Fibroblast of pulmonary artery (primary cell): ENCODE measurements around the gene ACTL8.

Source experiments
- DNase-seq: peaks from one replicate; pipeline ENCODE4 v3.0.0-alpha.2; 2010; ENCODE audit warnings: low read depth
- H3K4me3 ChIP-seq: replicated peaks from 2 replicates; pipeline ENCODE4 v1.5.1; 2011; ENCODE audit warnings: low read depth, mild to moderate bottlenecking, control low read depth, low read length, moderate library complexity
- TF ChIP-seq, protein P1 (sequence below): IDR thresholded peaks from 2 replicates; pipeline ENCODE4 v1.5.1; 2011; ENCODE audit warnings: mild to moderate bottlenecking, control low read depth, low read length, inconsistent platforms; ENCODE audit errors: missing control alignments

Gene ACTL8

DNA sequence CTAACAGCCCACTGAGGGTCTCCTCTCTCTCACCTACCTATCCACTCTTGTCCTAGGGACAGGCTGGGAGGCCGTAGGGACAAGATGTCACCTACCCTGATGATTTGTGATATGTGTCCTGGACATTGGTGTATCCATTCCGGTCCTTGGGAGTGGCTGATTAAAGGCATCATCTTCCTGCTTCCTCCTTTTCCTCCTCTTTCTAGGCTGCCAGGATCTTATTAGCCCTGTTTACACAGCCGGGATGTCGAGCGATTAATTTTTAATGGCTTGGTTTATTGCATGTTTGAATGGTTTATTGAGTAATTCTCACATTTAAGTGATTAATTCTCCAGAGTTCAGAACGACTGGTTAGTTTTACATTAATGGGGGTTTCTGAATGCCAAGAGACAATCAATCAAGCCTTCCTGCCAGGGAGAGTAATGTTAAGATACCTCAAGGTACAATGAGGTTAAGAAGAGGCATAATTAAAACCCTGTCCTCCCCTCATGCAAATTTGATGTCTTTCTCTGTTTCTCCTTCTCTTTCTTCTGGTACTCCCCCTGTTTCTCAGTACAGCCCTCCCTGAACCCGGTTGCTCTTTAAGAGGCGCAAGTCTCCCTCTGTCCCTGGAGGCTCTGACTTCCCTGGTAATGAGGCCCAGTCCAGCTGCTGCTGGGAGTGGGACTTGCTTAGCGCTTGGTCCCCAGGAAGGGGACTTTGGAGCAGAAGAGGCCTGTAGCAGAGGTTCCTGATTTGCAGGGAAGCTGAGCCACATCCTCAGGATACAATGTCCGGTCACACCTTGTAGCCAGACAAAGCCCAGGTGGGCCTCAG, 50.9 kb downstream of the ACTL8 start:
- DNase-seq: no peak
- TF ChIP-seq, protein P1, sequence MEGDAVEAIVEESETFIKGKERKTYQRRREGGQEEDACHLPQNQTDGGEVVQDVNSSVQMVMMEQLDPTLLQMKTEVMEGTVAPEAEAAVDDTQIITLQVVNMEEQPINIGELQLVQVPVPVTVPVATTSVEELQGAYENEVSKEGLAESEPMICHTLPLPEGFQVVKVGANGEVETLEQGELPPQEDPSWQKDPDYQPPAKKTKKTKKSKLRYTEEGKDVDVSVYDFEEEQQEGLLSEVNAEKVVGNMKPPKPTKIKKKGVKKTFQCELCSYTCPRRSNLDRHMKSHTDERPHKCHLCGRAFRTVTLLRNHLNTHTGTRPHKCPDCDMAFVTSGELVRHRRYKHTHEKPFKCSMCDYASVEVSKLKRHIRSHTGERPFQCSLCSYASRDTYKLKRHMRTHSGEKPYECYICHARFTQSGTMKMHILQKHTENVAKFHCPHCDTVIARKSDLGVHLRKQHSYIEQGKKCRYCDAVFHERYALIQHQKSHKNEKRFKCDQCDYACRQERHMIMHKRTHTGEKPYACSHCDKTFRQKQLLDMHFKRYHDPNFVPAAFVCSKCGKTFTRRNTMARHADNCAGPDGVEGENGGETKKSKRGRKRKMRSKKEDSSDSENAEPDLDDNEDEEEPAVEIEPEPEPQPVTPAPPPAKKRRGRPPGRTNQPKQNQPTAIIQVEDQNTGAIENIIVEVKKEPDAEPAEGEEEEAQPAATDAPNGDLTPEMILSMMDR: no peak
- H3K4me3 ChIP-seq: no peak overlapping the region

DNA sequence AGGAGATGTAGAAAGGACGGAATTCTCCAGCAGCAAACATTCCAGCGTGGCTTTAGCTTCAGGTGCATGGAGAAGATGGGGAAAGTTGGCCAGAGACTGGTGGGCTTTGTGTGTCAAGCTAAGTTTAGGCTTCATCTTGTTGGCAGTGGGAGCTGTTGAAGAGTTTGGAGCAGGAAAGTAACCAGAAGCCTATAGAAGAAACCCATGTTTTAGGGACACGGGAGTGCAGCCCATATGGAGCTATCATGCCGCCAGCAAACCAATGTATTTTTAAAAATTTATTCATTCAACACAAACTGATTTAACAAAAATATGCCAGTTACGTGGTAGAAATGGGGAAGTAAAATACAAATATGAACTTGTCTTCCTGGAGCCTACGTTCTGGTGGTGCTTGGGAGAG, 53.7 kb downstream of the ACTL8 start:
- DNase-seq: no peak
- TF ChIP-seq, protein P1: no peak
- no peak overlapping the region for H3K4me3 ChIP-seq

DNA sequence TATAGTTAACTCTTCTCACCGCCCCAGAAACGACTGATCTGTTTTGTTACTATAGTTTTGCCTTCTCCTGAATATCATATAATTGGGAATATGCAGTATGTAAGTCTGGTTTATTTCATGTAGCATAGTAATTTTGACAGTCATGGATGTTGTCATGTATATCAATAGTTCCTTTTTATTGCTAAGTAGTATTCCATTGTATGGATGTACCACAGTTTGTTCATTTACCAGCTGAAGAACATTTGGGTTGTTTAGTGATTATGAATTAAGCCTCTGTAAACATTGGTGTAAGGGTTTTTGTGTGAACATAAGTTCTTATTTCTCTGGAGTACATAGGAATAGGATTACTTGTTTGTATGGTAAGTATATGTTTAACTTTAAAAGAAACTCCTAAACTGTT, 55.5 kb downstream of the ACTL8 start:
- no peak overlapping the region for H3K4me3 ChIP-seq
- TF ChIP-seq, protein P1: no peak
- DNase-seq: no peak

DNA sequence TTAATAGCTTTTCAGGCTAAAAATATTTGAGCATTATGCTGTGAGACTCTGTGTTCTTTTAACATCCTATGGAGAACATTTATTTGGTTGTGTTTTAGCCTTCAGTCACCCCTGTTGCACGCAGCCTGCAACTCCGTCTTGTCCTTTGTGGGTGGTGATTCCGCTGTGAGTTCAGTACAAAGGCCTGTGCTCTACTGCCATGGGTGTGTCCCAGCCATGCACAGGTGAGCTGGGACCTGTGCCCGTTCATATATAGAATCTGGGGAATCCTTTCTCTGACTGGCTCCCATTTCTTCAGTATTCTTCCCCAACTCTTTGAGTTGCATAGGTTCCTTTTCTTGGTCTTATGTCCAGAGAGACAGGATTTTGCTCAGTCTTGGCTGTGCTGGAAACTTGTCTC, 61.4 kb downstream of the ACTL8 start:
- no peak overlapping the region for H3K4me3 ChIP-seq
- TF ChIP-seq, protein P1: no peak
- DNase-seq: no peak

DNA sequence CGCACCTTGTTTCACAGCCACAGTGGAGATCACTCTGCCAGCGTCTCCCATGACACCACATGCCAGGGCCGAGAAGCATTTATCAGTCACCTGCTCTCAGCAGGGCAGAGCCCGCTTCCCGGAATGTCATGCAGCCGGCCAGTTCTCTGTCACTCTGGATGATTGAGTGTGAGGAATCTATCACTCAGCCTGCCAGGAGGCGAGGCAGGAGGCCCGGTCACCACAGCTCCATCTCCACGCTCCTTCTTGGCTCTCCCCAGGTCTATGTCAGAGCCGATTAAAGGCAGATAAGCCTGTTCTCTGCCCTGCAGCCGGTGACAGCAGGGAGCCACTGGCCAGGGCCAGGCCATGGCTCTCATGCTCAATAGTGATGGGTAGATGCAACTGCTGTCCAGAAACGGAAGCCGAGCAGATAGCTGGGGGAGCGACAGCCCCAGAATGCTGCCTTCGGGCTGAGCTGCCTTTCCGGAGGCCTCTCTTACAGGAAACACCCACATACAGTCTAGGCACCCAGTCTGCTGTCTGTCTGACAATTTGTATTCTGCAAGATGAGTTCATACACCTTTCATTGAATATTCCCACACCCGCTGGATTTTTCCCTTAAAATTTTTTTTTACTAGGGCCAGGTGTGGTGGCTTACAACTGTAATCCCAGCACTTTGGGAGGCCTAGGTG, 64.1 kb downstream of the ACTL8 start:
- TF ChIP-seq, protein P1: no peak
- no peak for DNase-seq
- no peak overlapping the region for H3K4me3 ChIP-seq

DNA sequence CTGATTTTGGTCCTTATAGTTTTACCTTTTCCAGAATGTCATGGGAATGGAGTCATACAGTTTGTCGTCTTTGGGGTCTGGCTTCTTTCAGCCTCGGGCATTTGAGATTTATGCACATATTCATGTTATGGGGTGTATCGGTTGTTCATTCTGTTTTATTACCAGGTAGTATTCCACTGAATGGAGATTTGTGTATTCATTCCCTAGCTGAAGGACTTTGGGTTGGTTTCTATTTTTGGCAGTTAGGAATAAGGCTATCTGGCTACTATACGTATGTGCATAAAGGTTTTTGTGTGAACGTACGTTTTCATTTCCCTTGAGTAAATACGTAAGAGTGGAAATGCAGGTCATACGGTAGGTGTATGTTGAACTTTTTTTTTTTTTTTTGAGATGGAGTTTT, 65.1 kb downstream of the ACTL8 start:
- no peak overlapping the region for H3K4me3 ChIP-seq
- DNase-seq: no peak
- TF ChIP-seq, protein P1: no peak
